C4-2B (cell line): ENCODE data around the gene ST3GAL5.

Experiments
- H3K27ac ChIP-seq: fragments of 450-650 bp; 2 replicates; pipeline ENCODE4 v1.5.1; 2017
- CTCF ChIP-seq: fragments of 450-650 bp; conservative IDR thresholded peaks from 2 replicates; pipeline ENCODE4 v1.5.1; 2017; ENCODE audit warnings: mild to moderate bottlenecking
- ZFX ChIP-seq: fragments of 450-650 bp; IDR thresholded peaks from 2 replicates; pipeline ENCODE4 v1.6.1; 2017

ST3GAL5 gene

GRCh38 chr2:85911814-85912692, 23.3 kb upstream of the ST3GAL5 start:
- TF ChIP-seq CTCF (no peak), ZFX (no peak)
- no peak overlapping the region for H3K27ac ChIP-seq

DNA sequence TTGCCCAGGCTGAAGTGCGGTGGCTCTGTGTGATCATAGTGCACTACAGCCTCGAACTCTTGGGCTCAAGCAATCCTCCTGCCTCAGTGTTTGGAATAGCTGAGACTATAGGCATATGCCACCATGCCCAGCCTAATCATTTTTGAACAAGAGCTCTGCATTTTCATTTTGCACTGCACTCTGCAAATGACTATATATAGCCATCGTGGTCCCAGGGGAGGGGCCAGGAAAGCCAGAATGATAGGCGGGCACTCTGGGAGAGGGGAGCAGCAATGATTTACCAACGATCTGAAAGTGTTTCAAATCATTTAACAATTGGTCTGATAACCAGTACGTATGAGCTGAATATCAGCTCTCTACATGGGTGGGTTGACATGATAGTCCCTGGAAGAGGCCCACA, 22.3 kb upstream of the ST3GAL5 start:
- no peak for TF ChIP-seq CTCF
- TF ChIP-seq ZFX: no peak

GRCh38 chr2:85909005-85909404, 20.2 kb upstream of the ST3GAL5 start:
- no peak overlapping the region for H3K27ac ChIP-seq

More for the DNA sequence above, 22.3 kb upstream of the ST3GAL5 start:
- no peak overlapping the region for H3K27ac ChIP-seq

GRCh38 chr2:85908506-85908905, 19.7 kb upstream of the ST3GAL5 start:
- no peak overlapping the region for H3K27ac ChIP-seq
- TF ChIP-seq CTCF: no peak
- TF ChIP-seq ZFX: no peak

More at GRCh38 chr2:85909005-85909404, 20.2 kb upstream of the ST3GAL5 start:
- TF ChIP-seq CTCF (no peak), ZFX (no peak)

- H3K27ac ChIP-seq: no peak overlapping the region; the same call in 1 of the 2 replicates
- TF ChIP-seq ZFX (no peak), CTCF (no peak)
Measured at GRCh38 chr2:85907671-85908157, 18.9 kb upstream of the ST3GAL5 start.

- no peak overlapping the region for H3K27ac ChIP-seq
- no peak for TF ChIP-seq CTCF
- TF ChIP-seq ZFX: no peak
Measured at GRCh38 chr2:85906748-85907147, 18.0 kb upstream of the ST3GAL5 start.

- TF ChIP-seq CTCF (no peak), ZFX (no peak)
- H3K27ac ChIP-seq: no peak overlapping the region
Measured at GRCh38 chr2:85905891-85906290, 17.1 kb upstream of the ST3GAL5 start.
